Stomach (tissue), 9 donors: ENCODE measurements around the gene ST6GALNAC5. TPM values are rescaled to one million over a fixed set of nuclear protein-coding genes. Genes with fewer than 3 reads are reported as not detected.
A peak's percentile ranks its signal among the peaks of the same experiment; 100 is the strongest.

Experiments used
- DNase-seq, 2 donors: peaks; one replicate each; pipeline versions ENCODE4 v3.0.0 to v3.0.0-alpha.2; 2013 to 2019
- H3K27ac ChIP-seq, 5 donors: fragments of 200-600 bp in 4 of 5; sonication (generic) in 4 of 5; one replicate each; pipeline ENCODE4 v1.5.1; 2013 to 2019; ENCODE audit warnings: mild to moderate bottlenecking in 1 of 5, moderate library complexity in 1 of 5
- H3K27me3 ChIP-seq, 3 donors: fragments of 200-600 bp; sonication (generic); one replicate each; pipeline ENCODE4 v1.5.1; 2017 to 2019; ENCODE audit warnings: mixed run types in 1 of 3
- H3K36me3 ChIP-seq, 4 donors: fragments of 200-600 bp; sonication (generic); 1 replicate in 3 of 4; 2 replicates in 1 of 4; pipeline ENCODE4 v1.5.1; 2016 to 2019
- H3K4me1 ChIP-seq, 4 donors: fragments of 200-600 bp; sonication (generic); one replicate each; pipeline ENCODE4 v1.5.1; 2016 to 2019
- H3K4me3 ChIP-seq, 4 donors: fragments of 200-600 bp; sonication (generic) in 3 of 4; one replicate each; pipeline ENCODE4 v1.5.1; 2016 to 2019; ENCODE audit warnings: mild to moderate bottlenecking in 1 of 4
- H3K9me3 ChIP-seq, 4 donors: fragments of 200-600 bp; sonication (generic); one replicate each; pipeline ENCODE4 v1.5.1; 2016 to 2019
- CTCF ChIP-seq, 7 experiments: fragments of 450-650 bp in 4 of 7; fragments of 200-600 bp in 3 of 7; sonication (generic) in 3 of 7; IDR thresholded peaks; one replicate each; pipeline ENCODE4 v1.5.1; 2016 to 2019; ENCODE audit warnings: antibody characterized with exemption in 7 of 7, control low read depth in 2 of 7, mild to moderate bottlenecking in 1 of 7
- EP300 ChIP-seq: sonication (generic); formaldehyde crosslinking; IDR thresholded peaks from one replicate; pipeline ENCODE4 v1.6.1; 2017; ENCODE audit warnings: antibody characterized with exemption
- POLR2A ChIP-seq, 4 donors: fragments of 450-650 bp; IDR thresholded peaks; one replicate each; pipeline ENCODE4 v1.6.1; 2016; ENCODE audit warnings: antibody characterized with exemption in 4 of 4, control low read depth in 2 of 4, mild to moderate bottlenecking in 1 of 4, moderate library complexity in 1 of 4
- POLR2AphosphoS5 ChIP-seq, 3 donors: sonication (generic); formaldehyde crosslinking; IDR thresholded peaks; one replicate each; pipeline ENCODE4 v1.6.1; 2016; ENCODE audit warnings: antibody characterized with exemption in 3 of 3
- WGBS, 5 donors: extraction: QIAGEN DNeasy Blood & Tissue Kit in 3 of 5; methylation state at CpG; one replicate each; pipeline versions ENCODE4 v1.1.5 to v1.1.7; 2013 to 2018; 5-methylcytosine and 5-hydroxymethylcytosine counted together
- intact Hi-C: fragments of 100-400 bp; cut with DNase I; formaldehyde crosslinking; loops from one replicate; pipeline ENCODE4 v1.15.1; 2023; ENCODE audit warnings: low total_unique reads
- polyA plus RNA-seq, 3 donors: library from polyadenylated mRNA; stranded (reverse); fragments of 200-250 nt; gene quantifications; one replicate each; pipeline ENCODE4 v1.2.3, GENCODE V29; 2013
- total RNA-seq, 5 donors: library from RNA; depleted of rRNA; stranded (reverse); fragments of >200 nt; gene quantifications; one replicate each; pipeline versions ENCODE4 v1.1.0 to v1.2.3, GENCODE V29; 2014 to 2016
- donor health status: healthy with polysubstance abuse.
- donor health status: Bipolar disorder and iron deficiency.
- donor health status: healthy.

ST6GALNAC5 gene
- total and polyA plus RNA-seq, 8 donors = 1.3 to 22.0 (median 2.9) TPM; not detected in 1

DNA sequence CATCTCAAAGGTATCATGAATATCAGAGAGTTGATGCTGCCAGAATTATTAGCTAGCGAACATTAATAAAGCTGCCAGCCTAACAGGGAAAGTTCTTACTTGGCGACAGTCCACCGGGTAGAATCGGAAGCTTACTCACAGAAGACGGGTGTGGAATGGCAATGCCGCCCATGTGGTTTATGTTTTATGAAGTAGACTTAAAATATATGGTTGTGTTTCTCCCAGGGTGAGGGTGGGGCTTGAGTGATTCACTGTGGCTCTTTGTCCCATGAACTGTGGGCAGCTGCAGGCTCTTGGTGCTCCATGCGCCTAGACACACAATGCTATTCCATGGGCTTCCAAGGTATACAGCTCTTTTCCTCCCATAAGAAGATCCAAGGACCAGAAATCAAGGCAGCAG lies 189.2 kb downstream of the ST6GALNAC5 start:
- intact Hi-C loops = no loop called here
- DNase-seq = no peak
- Histone ChIP-seq H3K27ac (no peak overlapping the region), H3K4me3 (no peak overlapping the region), H3K4me1 (no peaks in the 10 kb centered on the region), H3K36me3 (no peaks in the 10 kb centered on the region), H3K9me3 (no peaks in the 10 kb centered on the region), H3K27me3 (no peaks in the 10 kb centered on the region)
- no peak for TF ChIP-seq POLR2AphosphoS5 (IDR thresholded peaks at IDR 0.05)
- WGBS, 5 donors = 85 to 95% (median 93%) methylated on average over 7 of the region's 7 CpGs

GRCh38 chr1:77057994-77058585 lies 190.8 kb downstream of the ST6GALNAC5 start:
- TF ChIP-seq EP300 (no peak), POLR2AphosphoS5 (IDR thresholded peaks at IDR 0.05) (no peak), POLR2A (IDR thresholded peaks at IDR 0.05) (no peak), CTCF (IDR thresholded peaks at IDR 0.05) (no peak)
- intact Hi-C loops = no loop called here
- H3K27ac ChIP-seq = no peak overlapping the region
- no peak for DNase-seq
- 64 to 72% (median 70%) methylated on average over 7 of the region's 7 CpGs for WGBS, 5 donors
- H3K9me3 ChIP-seq = no peaks in the 10 kb centered on the region
- H3K4me1 ChIP-seq = no peaks in the 10 kb centered on the region
- H3K36me3 ChIP-seq = no peaks in the 10 kb centered on the region
- no peaks in the 10 kb centered on the region for H3K27me3 ChIP-seq
- no peak overlapping the region for H3K4me3 ChIP-seq

GRCh38 chr1:77060000-77060399 lies 192.7 kb downstream of the ST6GALNAC5 start:
- no peak overlapping the region for H3K27ac ChIP-seq
- TF ChIP-seq EP300 (no peak), CTCF (IDR thresholded peaks at IDR 0.05) (no peak), POLR2A (IDR thresholded peaks at IDR 0.05) (no peak), POLR2AphosphoS5 (IDR thresholded peaks at IDR 0.05) (no peak)
- H3K36me3 ChIP-seq = no peaks in the 10 kb centered on the region
- no peak overlapping the region for H3K4me3 ChIP-seq
- peak in 1 of 2 donors; percentile 28 for DNase-seq
- no peaks in the 10 kb centered on the region for H3K4me1 ChIP-seq
- no peaks in the 10 kb centered on the region for H3K9me3 ChIP-seq
- 32 to 50% (median 42%) methylated on average over 5 of the region's 5 CpGs for WGBS, 5 donors
- no peaks in the 10 kb centered on the region for H3K27me3 ChIP-seq
- intact Hi-C loops = no loop called here

- Histone ChIP-seq H3K9me3 (no peaks in the 10 kb centered on the region), H3K27ac (no peak overlapping the region), H3K27me3 (no peaks in the 10 kb centered on the region), H3K4me1 (no peaks in the 10 kb centered on the region), H3K4me3 (no peak overlapping the region), H3K36me3 (no peaks in the 10 kb centered on the region)
- DNase-seq = no peak
- TF ChIP-seq EP300 (no peak), POLR2AphosphoS5 (IDR thresholded peaks at IDR 0.05) (no peak), CTCF (IDR thresholded peaks at IDR 0.05) (no peak), POLR2A (IDR thresholded peaks at IDR 0.05) (no peak)
- 58 to 63% (median 59%) methylated on average over 3 of the region's 3 CpGs for WGBS, 5 donors
- intact Hi-C loops = no loop called here
These were observed 193.9 kb downstream of the ST6GALNAC5 start for GRCh38 chr1:77061162-77061561.

DNA sequence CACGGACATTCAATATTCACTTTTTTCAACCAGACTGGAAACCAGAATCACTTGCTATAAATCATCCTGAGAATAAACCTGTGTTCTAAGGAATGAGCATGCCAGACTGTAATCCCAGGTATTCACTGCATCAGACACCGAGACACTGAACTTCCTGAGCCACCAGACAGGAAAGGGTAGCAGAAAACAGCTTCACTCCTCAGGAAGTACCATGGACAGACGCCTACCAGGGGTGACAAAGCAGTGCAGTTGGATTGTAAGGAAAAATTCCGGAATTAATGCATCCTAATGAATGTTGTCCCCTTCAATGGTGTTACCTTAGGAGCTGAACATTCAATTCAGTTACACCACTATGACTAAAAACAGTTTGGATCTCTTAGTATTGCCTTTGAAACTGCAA lies 195.8 kb downstream of the ST6GALNAC5 start:
- Histone ChIP-seq H3K4me3 (no peak overlapping the region), H3K27me3 (no peaks in the 10 kb centered on the region), H3K4me1 (no peaks in the 10 kb centered on the region), H3K27ac (no peak overlapping the region), H3K36me3 (no peaks in the 10 kb centered on the region), H3K9me3 (no peaks in the 10 kb centered on the region)
- WGBS, 5 donors = 57 to 70% (median 59%) methylated on average over 4 of the region's 4 CpGs
- no peak for DNase-seq
- intact Hi-C loops = no loop called here
- no peak for TF ChIP-seq CTCF (IDR thresholded peaks at IDR 0.05)
- no peak for TF ChIP-seq POLR2A (IDR thresholded peaks at IDR 0.05)
- TF ChIP-seq EP300 = no peak
- TF ChIP-seq POLR2AphosphoS5 (IDR thresholded peaks at IDR 0.05) = no peak
